Body of pancreas (tissue), 4 donors: ENCODE measurements around the gene HIVEP2. TPM values are rescaled to one million over a fixed set of nuclear protein-coding genes. Genes with fewer than 3 reads are reported as not detected.

ENCODE experiments used
- ATAC-seq: fragments of 150-250 bp; one replicate; pipeline ENCODE4 v1.9.1; 2016
- DNase-seq, 4 donors: peaks; one replicate each; pipeline ENCODE4 v3.0.0-alpha.2; 2019
- H3K27ac ChIP-seq, 4 donors: fragments of 200-600 bp; sonication (generic); 1 replicate in 3 of 4; 2 replicates in 1 of 4; pipeline versions ENCODE4 v1.5.1 to v1.6.1; 2016 to 2019; ENCODE audit warnings: mild to moderate bottlenecking in 1 of 4, mixed read lengths in 1 of 4, moderate library complexity in 1 of 4
- H3K27me3 ChIP-seq, 2 donors: fragments of 200-600 bp; sonication (generic); one replicate each; pipeline ENCODE4 v1.6.0; 2016; ENCODE audit warnings: mild to moderate bottlenecking in 1 of 2
- H3K36me3 ChIP-seq, 2 donors: fragments of 200-600 bp; sonication (generic); replicated peaks in 1 of 2; 2 replicates each; pipeline ENCODE4 v1.5.1; 2016; ENCODE audit warnings: low read depth in 2 of 2; ENCODE audit not compliant: insufficient read depth in 1 of 2
- H3K4me1 ChIP-seq: fragments of 200-600 bp; sonication (generic); one replicate; pipeline ENCODE4 v1.6.0; 2016
- H3K4me3 ChIP-seq, 2 donors: fragments of 200-600 bp; sonication (generic); 1 replicate in 1 of 2; 2 replicates in 1 of 2; pipeline ENCODE4 v1.5.1; 2016 to 2019
- H3K9me3 ChIP-seq, 3 donors: fragments of 200-600 bp; sonication (generic); 1 replicate in 2 of 3; 2 replicates in 1 of 3; pipeline ENCODE4 v1.5.1; 2016
- POLR2A ChIP-seq, 3 donors: fragments of 450-650 bp; IDR thresholded peaks; one replicate each; pipeline ENCODE4 v1.6.1; 2016; ENCODE audit warnings: antibody characterized with exemption in 3 of 3, mild to moderate bottlenecking in 2 of 3
- WGBS, 2 donors: methylation state at CpG; one replicate each; pipeline ENCODE4 v1.1.5; 2017; 5-methylcytosine and 5-hydroxymethylcytosine counted together
- intact Hi-C: fragments of 100-400 bp; cut with DNase I; formaldehyde crosslinking; loops from one replicate; pipeline ENCODE4 v1.15.1; 2023
- total RNA-seq, 2 donors: library from RNA; depleted of rRNA; stranded (reverse); fragments of >200 nt; gene quantifications; one replicate each; pipeline ENCODE4 v1.1.0, GENCODE V29; 2016
- TF ChIP-seq, protein P1 (sequence below), 7 experiments: fragments of 450-650 bp in 4 of 7; fragments of 200-600 bp in 3 of 7; sonication (generic) in 3 of 7; IDR thresholded peaks; one replicate each; pipeline ENCODE4 v1.5.1; 2016 to 2019; ENCODE audit warnings: antibody characterized with exemption in 7 of 7

HIVEP2 gene
- total RNA-seq, 2 donors from 2014 or later, result 11.2 to 16.5 TPM

DNA sequence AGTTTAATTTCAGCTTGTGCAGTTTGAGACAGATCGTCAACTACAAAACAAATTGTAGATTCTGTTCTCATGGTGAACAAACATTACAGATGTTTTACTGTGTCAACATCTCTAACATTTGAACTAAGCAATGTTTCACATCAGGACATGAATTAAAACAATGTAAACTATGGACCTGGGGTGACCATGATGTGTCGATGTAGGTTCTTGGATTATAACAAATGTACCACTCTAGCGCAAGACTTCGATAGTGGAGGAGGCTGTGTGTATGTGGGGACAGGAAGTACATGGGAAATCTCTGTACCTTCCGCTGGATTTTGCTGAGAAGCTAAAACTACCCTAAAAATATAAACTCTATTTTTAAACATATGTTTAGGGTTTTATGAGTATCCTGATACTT, 17.1 kb downstream of the HIVEP2 start:
- WGBS, 2 donors, result 50 to 69% methylated on average over 5 of the region's 5 CpGs
- intact Hi-C loops, result no loop called here

DNA sequence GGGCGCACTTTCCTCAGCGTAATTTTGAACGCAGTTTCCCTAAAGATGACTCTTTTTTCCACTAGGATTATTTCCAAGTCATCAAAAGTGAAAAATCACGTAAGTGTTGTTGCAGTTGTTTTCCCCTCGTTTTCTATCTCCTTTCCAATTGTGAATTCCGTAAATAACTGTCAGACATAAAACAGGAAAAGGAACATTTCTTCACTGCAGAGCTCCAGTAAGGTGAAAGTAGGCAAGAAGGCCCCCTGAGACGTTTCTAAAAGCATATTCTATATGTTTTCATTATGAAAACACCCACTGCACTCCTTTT, 17.8 kb downstream of the HIVEP2 start:
- WGBS, 2 donors, result 1% methylated on average over 7 of the region's 7 CpGs
- no peak for ATAC-seq
- intact Hi-C loops, result no loop called here
- no peak for DNase-seq
- peak overlapping the region; percentile 85 to 96 (median 92) for H3K27ac ChIP-seq
- H3K9me3 ChIP-seq, result no peaks in the 10 kb centered on the region
- no peak for TF ChIP-seq POLR2A (IDR thresholded peaks at IDR 0.05)
- TF ChIP-seq, protein P1, sequence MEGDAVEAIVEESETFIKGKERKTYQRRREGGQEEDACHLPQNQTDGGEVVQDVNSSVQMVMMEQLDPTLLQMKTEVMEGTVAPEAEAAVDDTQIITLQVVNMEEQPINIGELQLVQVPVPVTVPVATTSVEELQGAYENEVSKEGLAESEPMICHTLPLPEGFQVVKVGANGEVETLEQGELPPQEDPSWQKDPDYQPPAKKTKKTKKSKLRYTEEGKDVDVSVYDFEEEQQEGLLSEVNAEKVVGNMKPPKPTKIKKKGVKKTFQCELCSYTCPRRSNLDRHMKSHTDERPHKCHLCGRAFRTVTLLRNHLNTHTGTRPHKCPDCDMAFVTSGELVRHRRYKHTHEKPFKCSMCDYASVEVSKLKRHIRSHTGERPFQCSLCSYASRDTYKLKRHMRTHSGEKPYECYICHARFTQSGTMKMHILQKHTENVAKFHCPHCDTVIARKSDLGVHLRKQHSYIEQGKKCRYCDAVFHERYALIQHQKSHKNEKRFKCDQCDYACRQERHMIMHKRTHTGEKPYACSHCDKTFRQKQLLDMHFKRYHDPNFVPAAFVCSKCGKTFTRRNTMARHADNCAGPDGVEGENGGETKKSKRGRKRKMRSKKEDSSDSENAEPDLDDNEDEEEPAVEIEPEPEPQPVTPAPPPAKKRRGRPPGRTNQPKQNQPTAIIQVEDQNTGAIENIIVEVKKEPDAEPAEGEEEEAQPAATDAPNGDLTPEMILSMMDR (IDR thresholded peaks at IDR 0.05), result no peak
- H3K27me3 ChIP-seq, result no peaks in the 10 kb centered on the region
- peaks cover 30% of the 10 kb centered on the region for H3K4me1 ChIP-seq
- H3K36me3 ChIP-seq, result no peaks in the 10 kb centered on the region
- peak overlapping the region in 1 of 2 donors; percentile 43 for H3K4me3 ChIP-seq

More for the DNA sequence above, 17.1 kb downstream of the HIVEP2 start:
- Histone ChIP-seq H3K4me1 (peaks cover 34% of the 10 kb centered on the region), H3K4me3 (no peak overlapping the region), H3K36me3 (no peaks in the 10 kb centered on the region), H3K27ac (peak overlapping the region in 2 of 4 donors; percentile 92 to 96), H3K9me3 (no peaks in the 10 kb centered on the region), H3K27me3 (no peaks in the 10 kb centered on the region)
- DNase-seq (no peak), ATAC-seq (no peak)
- TF ChIP-seq, protein P1 (IDR thresholded peaks at IDR 0.05), result no peak
- TF ChIP-seq POLR2A (IDR thresholded peaks at IDR 0.05), result peak in 1 of 3 donors; percentile 9

DNA sequence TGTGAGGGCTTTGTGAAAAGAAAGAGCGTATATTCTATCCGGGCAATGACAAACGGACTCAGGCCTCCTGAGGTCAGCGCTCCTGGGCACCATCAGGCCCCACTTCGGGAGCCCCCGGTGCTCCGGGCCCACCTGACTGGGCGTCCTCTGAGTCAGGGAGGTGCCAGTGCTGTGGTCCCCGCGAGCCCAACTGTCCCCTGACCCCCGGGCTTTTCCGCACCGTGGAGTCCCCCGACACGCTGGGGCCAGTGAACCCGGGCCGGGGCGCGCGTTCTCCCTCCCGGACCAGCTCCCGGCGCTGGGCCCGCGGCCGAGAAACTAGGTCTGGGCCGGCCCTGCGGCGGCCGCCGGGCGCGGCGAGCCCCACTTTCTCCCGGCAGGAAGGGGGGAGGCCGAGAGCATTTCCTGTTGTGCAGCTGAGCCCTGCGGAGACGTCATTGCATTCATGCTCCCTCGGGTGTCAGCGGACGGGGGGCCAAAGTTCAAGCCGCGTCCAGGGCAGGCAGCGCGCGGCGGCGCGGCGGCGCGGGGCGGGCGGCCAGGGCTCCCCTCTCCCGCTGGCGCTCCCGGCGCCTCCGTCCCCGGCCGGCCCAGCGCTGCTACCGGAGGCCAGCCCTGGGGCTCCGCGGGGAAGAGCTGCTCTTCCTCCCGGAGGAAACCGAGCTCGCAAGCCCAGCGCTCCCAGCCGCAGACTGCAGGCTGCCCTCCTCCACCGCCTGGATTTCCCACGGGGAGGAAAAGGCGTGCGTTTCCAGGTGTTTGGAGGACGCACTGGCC, 18.3 kb downstream of the HIVEP2 start:
- Histone ChIP-seq H3K4me1 (peaks cover 30% of the 10 kb centered on the region), H3K4me3 (peak overlapping the region; percentile 43 to 45), H3K9me3 (no peaks in the 10 kb centered on the region), H3K27me3 (no peaks in the 10 kb centered on the region), H3K36me3 (no peaks in the 10 kb centered on the region), H3K27ac (peak overlapping the region; percentile 85 to 96 (median 92))
- intact Hi-C loops, result no loop called here
- WGBS, 2 donors, result 1 to 4% methylated on average over 21 to 74 of the region's 75 CpGs
- TF ChIP-seq, protein P1 (IDR thresholded peaks at IDR 0.05), result no peak
- peak; percentile 51 to 74 (median 68) for TF ChIP-seq POLR2A (IDR thresholded peaks at IDR 0.05)
- peak; percentile 78 to 89 (median 86) for DNase-seq
- ATAC-seq, result peak; percentile 95

DNA sequence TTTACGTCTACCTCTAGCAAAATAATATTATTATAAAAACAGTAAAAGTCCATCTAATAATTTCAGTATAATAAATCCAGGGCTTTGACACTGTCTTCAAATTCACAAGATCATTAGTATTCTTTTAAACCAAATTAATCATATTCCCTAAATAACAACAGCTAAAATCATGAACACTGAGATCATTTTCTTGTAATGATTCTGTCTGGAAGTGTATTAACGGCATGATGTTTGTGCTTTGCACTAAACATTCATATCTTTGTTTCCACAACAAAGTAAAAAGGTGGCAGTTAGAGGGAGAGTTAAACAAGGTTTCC, 18.8 kb downstream of the HIVEP2 start:
- intact Hi-C loops, result no loop called here
- H3K36me3 ChIP-seq, result no peaks in the 10 kb centered on the region
- 48 to 54% methylated on average over 2 of the region's 2 CpGs for WGBS, 2 donors
- H3K27ac ChIP-seq, result peak overlapping the region; percentile 85 to 96 (median 92)
- no peak for ATAC-seq
- peak overlapping the region in 1 of 2 donors; percentile 43 for H3K4me3 ChIP-seq
- no peaks in the 10 kb centered on the region for H3K27me3 ChIP-seq
- H3K9me3 ChIP-seq, result no peaks in the 10 kb centered on the region
- peaks cover 30% of the 10 kb centered on the region for H3K4me1 ChIP-seq
- TF ChIP-seq, protein P1 (IDR thresholded peaks at IDR 0.05), result no peak
- TF ChIP-seq POLR2A (IDR thresholded peaks at IDR 0.05), result no peak
- no peak for DNase-seq
